Panc1 (cell line): ENCODE results near the gene LYRM9. TPM values are rescaled to one million over a fixed set of nuclear protein-coding genes. Genes with fewer than 3 reads are reported as not detected.

ENCODE experiments used
- ATAC-seq: fragments of 200-7000 bp; cut with Tn5 transposase; 2 replicates; pipeline ENCODE4 v1.9.1; 2020; ENCODE audit warnings: mild to moderate bottlenecking, moderate library complexity
- BruUV-seq: library from RNA; stranded (reverse); fragments of 400-500 nt; replicated peaks from 2 replicates; lab custom pipeline; 2021; lab: Mats Ljungman, UMichigan
- CTCF ChIA-PET: fragments of 300-600 bp; sonication (Branson Sonifier 250); formaldehyde crosslinking; loops from one replicate; lab custom pipeline; 2022; ENCODE audit warnings: antibody characterized with exemption; lab: Charles Lee
- POLR2A ChIA-PET: fragments of 300-600 bp; sonication (Branson Sonifier 250); formaldehyde crosslinking; loops from one replicate; lab custom pipeline; 2022; ENCODE audit warnings: antibody characterized with exemption; lab: Charles Lee
- DNase-seq: peaks from one replicate; pipeline ENCODE4 v3.0.0-alpha.2; 2010; ENCODE audit warnings: low read depth, low spot score
- H3K27ac ChIP-seq: 2 replicates; pipeline ENCODE4 v1.5.1; 2011; ENCODE audit warnings: mild to moderate bottlenecking, low read length, inconsistent platforms
- H3K27me3 ChIP-seq: fragments of 200-500 bp; sonication (Bioruptor generic); 2 replicates; pipeline ENCODE4 v1.6.0; 2014; ENCODE audit warnings: low read length, inconsistent platforms; ENCODE audit not compliant: control insufficient read depth, insufficient read depth
- H3K36me3 ChIP-seq: fragments of 200-500 bp; sonication (Bioruptor generic); 2 replicates; pipeline ENCODE4 v1.5.1; 2014; ENCODE audit warnings: inconsistent platforms, mild to moderate bottlenecking, low read length, moderate library complexity; ENCODE audit not compliant: control insufficient read depth, insufficient read depth
- H3K4me1 ChIP-seq: 2 replicates; pipeline ENCODE4 v1.5.1; 2011; ENCODE audit warnings: inconsistent platforms, mild to moderate bottlenecking, low read length, moderate library complexity; ENCODE audit not compliant: control insufficient read depth, insufficient read depth
- H3K4me3 ChIP-seq, 2 experiments: 2 replicates each; pipeline ENCODE4 v1.5.1; 2011 to 2012; ENCODE audit warnings: low read depth in 2 of 2, low read length in 2 of 2, mild to moderate bottlenecking in 2 of 2, inconsistent platforms in 1 of 2, moderate library complexity in 1 of 2
- H3K9me3 ChIP-seq: fragments of 200-500 bp; sonication (Bioruptor generic); 2 replicates; pipeline ENCODE4 v1.5.1; 2014; ENCODE audit warnings: low read depth, mild to moderate bottlenecking, inconsistent platforms, low read length, moderate library complexity; ENCODE audit not compliant: control insufficient read depth, insufficient read depth
- POLR2AphosphoS5 ChIP-seq: IDR thresholded peaks from 2 replicates; pipeline ENCODE4 v1.6.1; 2012; ENCODE audit warnings: mild to moderate bottlenecking, low read depth, low read length, moderate library complexity
- SIN3A ChIP-seq: IDR thresholded peaks from 2 replicates; pipeline ENCODE4 v1.6.1; 2012; ENCODE audit warnings: low read depth, mild to moderate bottlenecking, low read length, moderate library complexity, borderline replicate concordance; ENCODE audit not compliant: insufficient read depth
- TCF7L2 ChIP-seq: IDR thresholded peaks from 2 replicates; pipeline ENCODE4 v1.6.1; 2011; ENCODE audit warnings: mild to moderate bottlenecking, low read depth, low read length, inconsistent platforms
- in situ Hi-C: cut with HindIII; loops from 2 replicates; pipeline ENCODE4 v1.10.0; 2016; ENCODE audit warnings: low sequenced_read_pairs, low pct_unique_long_range_greater_than_20kb
- intact Hi-C: fragments of 100-400 bp; cut with micrococcal nuclease; formaldehyde crosslinking; loops from one replicate; pipeline ENCODE4 v1.10.0; 2022; ENCODE audit not compliant: unreplicated experiment
- total RNA-seq: library from RNA; stranded (reverse); gene quantifications from one replicate; pipeline ENCODE4 v1.2.1, GENCODE V29; 2021; ENCODE audit not compliant: unreplicated experiment
- TF ChIP-seq, protein P1 (sequence below), 2 experiments: IDR thresholded peaks; 2 replicates each; pipeline ENCODE4 v1.6.1; 2011 to 2012; ENCODE audit warnings: low read depth in 2 of 2, control low read depth in 1 of 2, low read length in 1 of 2, mild to moderate bottlenecking in 1 of 2, moderate library complexity in 1 of 2; ENCODE audit not compliant: insufficient read depth in 1 of 2
- TF ChIP-seq, protein P2 (sequence below): fragments of 450-650 bp; IDR thresholded peaks from 2 replicates; pipeline ENCODE4 v1.5.1; 2017; ENCODE audit warnings: mild to moderate bottlenecking

Gene LYRM9
- total RNA-seq, 1 experiment from 2014 or later = 1.6 TPM

- ATAC-seq (no peak), DNase-seq (no peak)
- H3K27ac ChIP-seq = no peak overlapping the region
- ChIA-PET POLR2A (no interaction called here), CTCF (no interaction called here)
- no peak overlapping the region for H3K4me3 ChIP-seq
- no TSS peak for BruUV-seq
- no peaks in the 10 kb centered on the region for H3K9me3 ChIP-seq
- no peaks in the 10 kb centered on the region for H3K36me3 ChIP-seq
- H3K27me3 ChIP-seq = 0 out of 2 replicates have a peak, but pooled peaks cover 2% of the 10 kb centered on the region
- no peak for TF ChIP-seq TCF7L2
- in situ Hi-C loops (no loop called here), intact Hi-C loops (no loop called here)
- H3K4me1 ChIP-seq = no peaks in the 10 kb centered on the region
These were observed 13.0 kb upstream of the LYRM9 start for GRCh38 chr17:27906226-27906580.

GRCh38 chr17:27905447-27906225, 12.5 kb upstream of the LYRM9 start:
- no TSS peak for BruUV-seq
- Histone ChIP-seq H3K4me3 (no peak overlapping the region), H3K27ac (no peak overlapping the region), H3K36me3 (no peaks in the 10 kb centered on the region), H3K27me3 (0 out of 2 replicates have a peak, but pooled peaks cover 2% of the 10 kb centered on the region), H3K4me1 (no peaks in the 10 kb centered on the region), H3K9me3 (no peaks in the 10 kb centered on the region)
- ChIA-PET CTCF (no interaction called here), POLR2A (no interaction called here)
- in situ Hi-C loops (no loop called here), intact Hi-C loops (no loop called here)
- TF ChIP-seq TCF7L2 (no peak), SIN3A (no peak), POLR2AphosphoS5 (no peak)
- TF ChIP-seq, protein P1, sequence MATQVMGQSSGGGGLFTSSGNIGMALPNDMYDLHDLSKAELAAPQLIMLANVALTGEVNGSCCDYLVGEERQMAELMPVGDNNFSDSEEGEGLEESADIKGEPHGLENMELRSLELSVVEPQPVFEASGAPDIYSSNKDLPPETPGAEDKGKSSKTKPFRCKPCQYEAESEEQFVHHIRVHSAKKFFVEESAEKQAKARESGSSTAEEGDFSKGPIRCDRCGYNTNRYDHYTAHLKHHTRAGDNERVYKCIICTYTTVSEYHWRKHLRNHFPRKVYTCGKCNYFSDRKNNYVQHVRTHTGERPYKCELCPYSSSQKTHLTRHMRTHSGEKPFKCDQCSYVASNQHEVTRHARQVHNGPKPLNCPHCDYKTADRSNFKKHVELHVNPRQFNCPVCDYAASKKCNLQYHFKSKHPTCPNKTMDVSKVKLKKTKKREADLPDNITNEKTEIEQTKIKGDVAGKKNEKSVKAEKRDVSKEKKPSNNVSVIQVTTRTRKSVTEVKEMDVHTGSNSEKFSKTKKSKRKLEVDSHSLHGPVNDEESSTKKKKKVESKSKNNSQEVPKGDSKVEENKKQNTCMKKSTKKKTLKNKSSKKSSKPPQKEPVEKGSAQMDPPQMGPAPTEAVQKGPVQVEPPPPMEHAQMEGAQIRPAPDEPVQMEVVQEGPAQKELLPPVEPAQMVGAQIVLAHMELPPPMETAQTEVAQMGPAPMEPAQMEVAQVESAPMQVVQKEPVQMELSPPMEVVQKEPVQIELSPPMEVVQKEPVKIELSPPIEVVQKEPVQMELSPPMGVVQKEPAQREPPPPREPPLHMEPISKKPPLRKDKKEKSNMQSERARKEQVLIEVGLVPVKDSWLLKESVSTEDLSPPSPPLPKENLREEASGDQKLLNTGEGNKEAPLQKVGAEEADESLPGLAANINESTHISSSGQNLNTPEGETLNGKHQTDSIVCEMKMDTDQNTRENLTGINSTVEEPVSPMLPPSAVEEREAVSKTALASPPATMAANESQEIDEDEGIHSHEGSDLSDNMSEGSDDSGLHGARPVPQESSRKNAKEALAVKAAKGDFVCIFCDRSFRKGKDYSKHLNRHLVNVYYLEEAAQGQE (IDR thresholded peaks at IDR 0.05; ENCODE audit: insufficient read depth in 1 of 2, low read depth in 2 of 2, low read length in 1 of 2) = no peak
- TF ChIP-seq, protein P2, sequence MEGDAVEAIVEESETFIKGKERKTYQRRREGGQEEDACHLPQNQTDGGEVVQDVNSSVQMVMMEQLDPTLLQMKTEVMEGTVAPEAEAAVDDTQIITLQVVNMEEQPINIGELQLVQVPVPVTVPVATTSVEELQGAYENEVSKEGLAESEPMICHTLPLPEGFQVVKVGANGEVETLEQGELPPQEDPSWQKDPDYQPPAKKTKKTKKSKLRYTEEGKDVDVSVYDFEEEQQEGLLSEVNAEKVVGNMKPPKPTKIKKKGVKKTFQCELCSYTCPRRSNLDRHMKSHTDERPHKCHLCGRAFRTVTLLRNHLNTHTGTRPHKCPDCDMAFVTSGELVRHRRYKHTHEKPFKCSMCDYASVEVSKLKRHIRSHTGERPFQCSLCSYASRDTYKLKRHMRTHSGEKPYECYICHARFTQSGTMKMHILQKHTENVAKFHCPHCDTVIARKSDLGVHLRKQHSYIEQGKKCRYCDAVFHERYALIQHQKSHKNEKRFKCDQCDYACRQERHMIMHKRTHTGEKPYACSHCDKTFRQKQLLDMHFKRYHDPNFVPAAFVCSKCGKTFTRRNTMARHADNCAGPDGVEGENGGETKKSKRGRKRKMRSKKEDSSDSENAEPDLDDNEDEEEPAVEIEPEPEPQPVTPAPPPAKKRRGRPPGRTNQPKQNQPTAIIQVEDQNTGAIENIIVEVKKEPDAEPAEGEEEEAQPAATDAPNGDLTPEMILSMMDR = no peak
- no peak for ATAC-seq
- DNase-seq = no peak
